ENCODE measurements around the gene UBE2K. TPM values are rescaled to one million over a fixed set of nuclear protein-coding genes. Genes with fewer than 3 reads are reported as not detected.

Gene UBE2K
- total and polyA plus RNA-seq, 2 of the 13 experiments (the other 11 are each of a cell fraction or from before 2014, with no cell fraction given): 36.2 to 81.0 TPM

DNA sequence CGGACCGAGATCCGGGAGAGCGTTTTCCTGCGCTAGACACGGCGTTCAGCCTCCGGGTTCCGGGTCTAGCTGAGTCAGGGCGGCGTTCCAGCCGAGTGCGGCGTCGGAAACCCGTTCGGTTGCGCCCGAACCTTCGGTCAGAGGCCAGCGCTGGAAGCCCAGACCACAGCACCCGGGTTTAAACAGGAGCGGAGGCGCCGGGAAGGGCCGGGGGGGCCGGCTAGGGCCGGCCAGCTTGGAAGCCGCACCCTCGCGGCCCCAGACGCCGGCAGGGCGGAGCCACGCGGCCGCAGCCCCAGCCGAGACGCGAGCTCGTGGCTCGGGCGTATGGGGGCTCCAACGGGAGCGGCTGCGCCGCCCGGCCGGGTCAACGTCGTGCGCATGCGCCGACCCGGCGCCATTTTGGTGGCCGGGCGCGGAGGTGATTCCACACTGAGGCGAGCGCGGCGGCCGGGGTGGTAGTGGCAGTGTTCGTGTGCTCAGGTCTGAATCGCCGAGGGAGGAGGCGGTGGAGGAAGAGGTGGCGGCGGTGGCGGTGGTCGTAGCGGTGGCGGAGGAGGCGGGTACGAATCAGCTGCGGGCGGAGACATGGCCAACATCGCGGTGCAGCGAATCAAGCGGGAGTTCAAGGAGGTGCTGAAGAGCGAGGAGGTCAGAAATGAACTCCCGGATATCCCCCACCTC, at the start of gene UBE2K (continued):
- TF ChIP-seq ZNF781 (CRISPR knock-in tag; IDR thresholded peaks at IDR 0.05; ENCODE audit: borderline replicate concordance, not compliant biosample characterization) (no peak), FOXO1 (CRISPR knock-in tag; IDR thresholded peaks at IDR 0.05) (no peak), ZNF629 (CRISPR knock-in tag; conservative IDR thresholded peaks at IDR 0.05) (no peak), IKZF1 (IDR thresholded peaks at IDR 0.05) (no peak), HNRNPUL1 (IDR thresholded peaks at IDR 0.05; ENCODE audit: low read depth, low read length) (no peak), HOXD1 (CRISPR knock-in tag; IDR thresholded peaks at IDR 0.05) (no peak), ZNF253 (CRISPR knock-in tag; IDR thresholded peaks at IDR 0.05; ENCODE audit: borderline replicate concordance) (no peak), TEAD2 (CRISPR knock-in tag; IDR thresholded peaks at IDR 0.05) (no peak), ZNF431 (CRISPR knock-in tag; IDR thresholded peaks at IDR 0.05; ENCODE audit: borderline replicate concordance, low read depth) (0 out of 2 replicates have a peak, but pooled peaks have one; percentile 43), NFYC (CRISPR knock-in tag; IDR thresholded peaks at IDR 0.05) (no peak), HHEX (CRISPR knock-in tag; IDR thresholded peaks at IDR 0.05) (no peak), CBX5 (CRISPR knock-in tag; IDR thresholded peaks at IDR 0.05; ENCODE audit: borderline replicate concordance) (no peak; the same call in 1 of the 2 replicates), MAFG (CRISPR knock-in tag; IDR thresholded peaks at IDR 0.05) (no peak), KMT2B (CRISPR knock-in tag; IDR thresholded peaks at IDR 0.05) (no peak; the same call in 1 of the 2 replicates), NCOA5 (CRISPR knock-in tag; IDR thresholded peaks at IDR 0.05) (no peak), ARNT2 (CRISPR knock-in tag; IDR thresholded peaks at IDR 0.05; ENCODE audit: low read depth) (peak; percentile 78), KDM5A (IDR thresholded peaks at IDR 0.05; ENCODE audit: borderline replicate concordance, low read length) (no peak), ZNF615 (CRISPR knock-in tag; IDR thresholded peaks at IDR 0.05; ENCODE audit: borderline replicate concordance) (no peak)
- TF ChIP-seq, protein P1, sequence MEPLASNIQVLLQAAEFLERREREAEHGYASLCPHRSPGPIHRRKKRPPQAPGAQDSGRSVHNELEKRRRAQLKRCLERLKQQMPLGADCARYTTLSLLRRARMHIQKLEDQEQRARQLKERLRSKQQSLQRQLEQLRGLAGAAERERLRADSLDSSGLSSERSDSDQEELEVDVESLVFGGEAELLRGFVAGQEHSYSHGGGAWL (CRISPR knock-in tag; IDR thresholded peaks at IDR 0.05): peak; percentile 35; the same call in 1 of the 2 replicates
- TF ChIP-seq, protein P2, sequence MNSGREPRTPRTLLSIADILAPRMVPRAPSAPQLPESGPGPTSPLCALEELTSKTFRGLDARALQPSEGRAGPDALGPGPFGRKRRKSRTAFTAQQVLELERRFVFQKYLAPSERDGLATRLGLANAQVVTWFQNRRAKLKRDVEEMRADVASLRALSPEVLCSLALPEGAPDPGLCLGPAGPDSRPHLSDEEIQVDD (CRISPR knock-in tag; IDR thresholded peaks at IDR 0.05; ENCODE audit: borderline replicate concordance): peak; percentile 50; the same call in 1 of the 2 replicates
- TF ChIP-seq, protein P3, sequence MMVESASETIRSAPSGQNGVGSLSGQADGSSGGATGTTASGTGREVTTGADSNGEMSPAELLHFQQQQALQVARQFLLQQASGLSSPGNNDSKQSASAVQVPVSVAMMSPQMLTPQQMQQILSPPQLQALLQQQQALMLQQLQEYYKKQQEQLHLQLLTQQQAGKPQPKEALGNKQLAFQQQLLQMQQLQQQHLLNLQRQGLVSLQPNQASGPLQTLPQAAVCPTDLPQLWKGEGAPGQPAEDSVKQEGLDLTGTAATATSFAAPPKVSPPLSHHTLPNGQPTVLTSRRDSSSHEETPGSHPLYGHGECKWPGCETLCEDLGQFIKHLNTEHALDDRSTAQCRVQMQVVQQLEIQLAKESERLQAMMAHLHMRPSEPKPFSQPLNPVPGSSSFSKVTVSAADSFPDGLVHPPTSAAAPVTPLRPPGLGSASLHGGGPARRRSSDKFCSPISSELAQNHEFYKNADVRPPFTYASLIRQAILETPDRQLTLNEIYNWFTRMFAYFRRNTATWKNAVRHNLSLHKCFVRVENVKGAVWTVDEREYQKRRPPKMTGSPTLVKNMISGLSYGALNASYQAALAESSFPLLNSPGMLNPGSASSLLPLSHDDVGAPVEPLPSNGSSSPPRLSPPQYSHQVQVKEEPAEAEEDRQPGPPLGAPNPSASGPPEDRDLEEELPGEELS (CRISPR knock-in tag; IDR thresholded peaks at IDR 0.05): no peak
- TF ChIP-seq, protein P4, sequence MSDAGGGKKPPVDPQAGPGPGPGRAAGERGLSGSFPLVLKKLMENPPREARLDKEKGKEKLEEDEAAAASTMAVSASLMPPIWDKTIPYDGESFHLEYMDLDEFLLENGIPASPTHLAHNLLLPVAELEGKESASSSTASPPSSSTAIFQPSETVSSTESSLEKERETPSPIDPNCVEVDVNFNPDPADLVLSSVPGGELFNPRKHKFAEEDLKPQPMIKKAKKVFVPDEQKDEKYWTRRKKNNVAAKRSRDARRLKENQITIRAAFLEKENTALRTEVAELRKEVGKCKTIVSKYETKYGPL (CRISPR knock-in tag; IDR thresholded peaks at IDR 0.05): no peak
- TF ChIP-seq, protein P5, sequence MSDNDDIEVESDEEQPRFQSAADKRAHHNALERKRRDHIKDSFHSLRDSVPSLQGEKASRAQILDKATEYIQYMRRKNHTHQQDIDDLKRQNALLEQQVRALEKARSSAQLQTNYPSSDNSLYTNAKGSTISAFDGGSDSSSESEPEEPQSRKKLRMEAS (IDR thresholded peaks at IDR 0.05): peak; percentile 75
- TF ChIP-seq, protein P6, sequence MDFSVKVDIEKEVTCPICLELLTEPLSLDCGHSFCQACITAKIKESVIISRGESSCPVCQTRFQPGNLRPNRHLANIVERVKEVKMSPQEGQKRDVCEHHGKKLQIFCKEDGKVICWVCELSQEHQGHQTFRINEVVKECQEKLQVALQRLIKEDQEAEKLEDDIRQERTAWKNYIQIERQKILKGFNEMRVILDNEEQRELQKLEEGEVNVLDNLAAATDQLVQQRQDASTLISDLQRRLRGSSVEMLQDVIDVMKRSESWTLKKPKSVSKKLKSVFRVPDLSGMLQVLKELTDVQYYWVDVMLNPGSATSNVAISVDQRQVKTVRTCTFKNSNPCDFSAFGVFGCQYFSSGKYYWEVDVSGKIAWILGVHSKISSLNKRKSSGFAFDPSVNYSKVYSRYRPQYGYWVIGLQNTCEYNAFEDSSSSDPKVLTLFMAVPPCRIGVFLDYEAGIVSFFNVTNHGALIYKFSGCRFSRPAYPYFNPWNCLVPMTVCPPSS (IDR thresholded peaks at IDR 0.05): no peak
- TF ChIP-seq, protein P7, sequence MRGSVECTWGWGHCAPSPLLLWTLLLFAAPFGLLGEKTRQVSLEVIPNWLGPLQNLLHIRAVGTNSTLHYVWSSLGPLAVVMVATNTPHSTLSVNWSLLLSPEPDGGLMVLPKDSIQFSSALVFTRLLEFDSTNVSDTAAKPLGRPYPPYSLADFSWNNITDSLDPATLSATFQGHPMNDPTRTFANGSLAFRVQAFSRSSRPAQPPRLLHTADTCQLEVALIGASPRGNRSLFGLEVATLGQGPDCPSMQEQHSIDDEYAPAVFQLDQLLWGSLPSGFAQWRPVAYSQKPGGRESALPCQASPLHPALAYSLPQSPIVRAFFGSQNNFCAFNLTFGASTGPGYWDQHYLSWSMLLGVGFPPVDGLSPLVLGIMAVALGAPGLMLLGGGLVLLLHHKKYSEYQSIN (CRISPR knock-in tag; IDR thresholded peaks at IDR 0.05; ENCODE audit: borderline replicate concordance): no peak

All from HepG2 (cell line).